Activated CD4-positive, CD25-positive, alpha-beta regulatory T cell (primary cell): ENCODE results near the gene ARL5C.

Experiments used
- DNase-seq, 4 experiments: peaks; one replicate each; lab custom pipeline; 2025; lab: John Stamatoyannopoulos, UW

Gene ARL5C

DNA sequence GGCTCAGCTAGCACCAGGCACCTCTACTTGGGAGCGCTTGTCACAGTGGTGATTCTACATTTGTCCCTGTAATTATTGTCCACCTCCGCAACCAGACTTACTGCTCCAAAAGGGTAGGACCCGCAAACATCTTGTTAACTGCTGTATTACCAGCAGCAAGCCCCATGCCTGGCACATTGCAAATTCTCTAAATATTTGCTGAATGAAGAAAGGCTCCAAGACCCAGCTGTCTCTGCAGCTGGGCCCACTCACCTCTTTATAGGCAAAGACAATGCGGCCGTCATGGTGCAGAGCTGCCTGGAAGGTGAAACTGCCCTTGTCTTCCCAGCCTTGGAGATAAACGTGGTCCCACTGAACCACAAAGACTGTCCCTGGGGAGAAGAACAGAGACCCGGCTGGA is 58.8 kb downstream of the ARL5C start:
- DNase-seq = no peak
